Stimulated activated CD4-positive, alpha-beta T cell treated with anti-CD3 and anti-CD28 coated beads, Interleukin-1b, Interleukin-23, amount 100 ng/mL, for 24 hours (primary cell): ENCODE measurements around the gene SELENOT.
A peak's percentile ranks its signal among the peaks of the same experiment; 100 is the strongest.
"Not testable (repeated sequence)": the region's sequence is repeated elsewhere in the genome, so short reads cannot be mapped to it uniquely, and the experiment has no call there.

Experiments
- DNase-seq, 4 experiments: peaks; one replicate each; pipeline ENCODE4 v3.0.0-alpha.2; 2020; ENCODE audit warnings: low read depth in 4 of 4, low spot score in 1 of 4

SELENOT gene

GRCh38 chr3:150603153-150603979, at the start of gene SELENOT:
Gene SELENOT (plus strand): TSS chr3:150603321. CDS start chr3:150603363, 42 bp downstream.
- DNase-seq = peak; percentile 81 to 87 (median 86)

GRCh38 chr3:150555859-150556436, 47.2 kb upstream of the SELENOT start:
- no peak for DNase-seq

- no peak for DNase-seq
Measured at GRCh38 chr3:150556792-150557191, 46.3 kb upstream of the SELENOT start.

GRCh38 chr3:150557725-150558124, 45.4 kb upstream of the SELENOT start:
- DNase-seq = no peak

GRCh38 chr3:150564243-150564642, 38.9 kb upstream of the SELENOT start:
- no peak for DNase-seq

GRCh38 chr3:150567328-150567727, 35.8 kb upstream of the SELENOT start:
- no peak for DNase-seq

- DNase-seq = no peak
Measured at GRCh38 chr3:150577855-150578254, 25.3 kb upstream of the SELENOT start.

- DNase-seq = no peak
Measured at GRCh38 chr3:150581174-150581573, 21.9 kb upstream of the SELENOT start.

GRCh38 chr3:150582620-150583019, 20.5 kb upstream of the SELENOT start:
- no peak for DNase-seq

GRCh38 chr3:150583028-150583427, 20.1 kb upstream of the SELENOT start:
- DNase-seq = no peak

- no peak for DNase-seq
Measured at GRCh38 chr3:150588027-150588830, 14.9 kb upstream of the SELENOT start.

GRCh38 chr3:150589759-150590158, 13.4 kb upstream of the SELENOT start:
- no peak for DNase-seq

GRCh38 chr3:150594150-150594549, 9.0 kb upstream of the SELENOT start:
- DNase-seq = no peak

GRCh38 chr3:150597646-150598045, 5.5 kb upstream of the SELENOT start:
- no peak for DNase-seq

GRCh38 chr3:150599611-150600297, 3.4 kb upstream of the SELENOT start:
- DNase-seq = no peak

GRCh38 chr3:150600647-150601530, 2.2 kb upstream of the SELENOT start:
- not testable (repeated sequence) for DNase-seq

- no peak for DNase-seq
Measured at GRCh38 chr3:150602426-150603152, 532 bp upstream of the SELENOT start.

- DNase-seq = no peak
Measured at GRCh38 chr3:150603980-150604319, 829 bp downstream of the SELENOT start.

GRCh38 chr3:150605998-150606641, 3.0 kb downstream of the SELENOT start:
- no peak for DNase-seq
